Measurements from ENCODE around the gene USP13. TPM values are rescaled to one million over a fixed set of nuclear protein-coding genes. Genes with fewer than 3 reads are reported as not detected.

Gene USP13
- polyA plus RNA-seq, 1 experiment = 15.2 TPM

DNA sequence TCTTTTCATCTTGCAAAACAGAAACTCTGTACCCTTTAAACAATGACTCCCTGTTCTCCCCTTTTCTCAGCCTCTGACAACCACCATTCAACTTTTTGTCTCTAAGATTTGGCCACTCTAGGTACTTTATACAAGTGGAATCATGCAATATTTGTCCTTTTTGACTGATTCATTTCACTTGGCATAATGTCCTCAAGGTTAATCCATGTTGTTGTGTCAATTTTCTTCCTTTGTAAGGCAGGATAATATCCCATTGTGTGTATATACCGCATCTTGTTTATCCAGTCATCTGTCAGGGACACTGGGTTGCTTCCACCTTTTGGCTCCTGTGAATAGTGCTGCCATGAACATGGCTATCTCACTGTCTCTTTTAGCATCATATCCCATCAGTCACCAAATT is 10.3 kb downstream of the USP13 start:
- H3K27ac ChIP-seq (ENCODE audit: low read depth, low read length) = no peak overlapping the region
- DNase-seq (ENCODE audit: low read depth, low spot score) = no peak
- no peak overlapping the region for H3K4me3 ChIP-seq (ENCODE audit: low read depth, low read length)
- no peaks in the 10 kb centered on the region for H3K9me3 ChIP-seq (ENCODE audit: control insufficient read depth, insufficient read depth, low read length)
- TF ChIP-seq, protein P1, sequence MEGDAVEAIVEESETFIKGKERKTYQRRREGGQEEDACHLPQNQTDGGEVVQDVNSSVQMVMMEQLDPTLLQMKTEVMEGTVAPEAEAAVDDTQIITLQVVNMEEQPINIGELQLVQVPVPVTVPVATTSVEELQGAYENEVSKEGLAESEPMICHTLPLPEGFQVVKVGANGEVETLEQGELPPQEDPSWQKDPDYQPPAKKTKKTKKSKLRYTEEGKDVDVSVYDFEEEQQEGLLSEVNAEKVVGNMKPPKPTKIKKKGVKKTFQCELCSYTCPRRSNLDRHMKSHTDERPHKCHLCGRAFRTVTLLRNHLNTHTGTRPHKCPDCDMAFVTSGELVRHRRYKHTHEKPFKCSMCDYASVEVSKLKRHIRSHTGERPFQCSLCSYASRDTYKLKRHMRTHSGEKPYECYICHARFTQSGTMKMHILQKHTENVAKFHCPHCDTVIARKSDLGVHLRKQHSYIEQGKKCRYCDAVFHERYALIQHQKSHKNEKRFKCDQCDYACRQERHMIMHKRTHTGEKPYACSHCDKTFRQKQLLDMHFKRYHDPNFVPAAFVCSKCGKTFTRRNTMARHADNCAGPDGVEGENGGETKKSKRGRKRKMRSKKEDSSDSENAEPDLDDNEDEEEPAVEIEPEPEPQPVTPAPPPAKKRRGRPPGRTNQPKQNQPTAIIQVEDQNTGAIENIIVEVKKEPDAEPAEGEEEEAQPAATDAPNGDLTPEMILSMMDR (IDR thresholded peaks at IDR 0.05; ENCODE audit: low read depth, low read length) = no peak
- H3K27me3 ChIP-seq (ENCODE audit: control insufficient read depth, insufficient read depth, low read length) = no peaks in the 10 kb centered on the region
- ChIA-PET CTCF (no interaction called here), POLR2A (no interaction called here)

DNA sequence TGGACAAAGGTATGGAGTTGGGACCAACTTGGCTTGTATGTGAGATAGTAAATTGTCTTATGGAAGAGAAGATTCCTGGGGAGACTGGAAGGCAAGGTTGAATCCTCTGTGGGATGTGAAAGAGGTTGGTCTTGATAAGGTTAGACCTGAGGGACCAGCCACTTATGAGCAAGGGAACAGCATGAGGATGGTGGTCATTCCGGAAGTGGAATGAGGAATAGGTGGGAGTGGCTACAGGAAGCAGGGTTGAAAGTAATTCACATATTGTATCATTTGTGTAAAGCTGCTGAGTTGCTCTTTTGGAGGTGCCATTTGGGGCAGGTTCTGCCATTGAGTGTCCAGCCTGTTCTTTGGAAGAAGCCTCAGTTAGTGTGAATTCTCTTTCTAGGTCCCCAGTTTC is 13.2 kb downstream of the USP13 start:
- no peak overlapping the region for H3K27ac ChIP-seq (ENCODE audit: low read depth, low read length)
- TF ChIP-seq, protein P1 (IDR thresholded peaks at IDR 0.05; ENCODE audit: low read depth, low read length) = no peak
- H3K4me3 ChIP-seq (ENCODE audit: low read depth, low read length) = no peak overlapping the region
- CTCF ChIA-PET = interaction anchor here (1.6 to 1.8 kb wide), 2 partner anchors 17 to 145 kb away, joined by 3 to 4 read pairs; no protein-coding TSS in a partner anchor
- no peaks in the 10 kb centered on the region for H3K9me3 ChIP-seq (ENCODE audit: control insufficient read depth, insufficient read depth, low read length)
- POLR2A ChIA-PET = no interaction called here
- H3K27me3 ChIP-seq (ENCODE audit: control insufficient read depth, insufficient read depth, low read length) = no peaks in the 10 kb centered on the region
- DNase-seq (ENCODE audit: low read depth, low spot score) = no peak

DNA sequence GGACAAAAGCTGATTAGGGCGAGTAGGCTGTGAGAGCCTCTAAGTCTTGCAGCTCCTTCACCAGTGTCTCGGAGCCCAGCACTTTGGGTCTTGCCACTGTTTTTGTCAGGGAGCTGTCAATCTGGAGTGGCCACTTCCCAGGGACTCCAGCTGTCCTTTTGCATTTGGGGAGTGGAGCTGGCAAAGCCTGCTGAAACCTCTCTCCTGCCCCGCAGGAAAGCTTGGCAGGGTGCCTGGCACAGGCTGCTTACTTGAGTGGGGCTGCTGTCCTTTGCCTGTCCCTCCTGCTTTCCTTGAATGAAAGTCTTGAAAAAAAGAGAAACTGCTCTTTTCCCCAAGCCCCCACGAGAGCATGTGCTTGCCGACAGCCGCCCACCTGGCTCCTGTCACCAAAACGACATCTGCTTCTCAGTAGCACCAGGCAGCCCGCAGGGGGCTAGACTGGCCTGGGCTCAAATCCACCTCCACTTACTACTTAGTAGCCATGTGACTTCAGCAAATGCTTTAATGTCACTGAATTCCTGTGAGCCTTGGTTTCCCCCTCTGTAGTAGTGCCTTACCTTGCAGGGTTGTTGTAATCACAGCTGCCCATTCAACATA is 13.7 kb downstream of the USP13 start:
- Histone ChIP-seq H3K4me3 (ENCODE audit: low read depth, low read length) (no peak overlapping the region), H3K9me3 (ENCODE audit: control insufficient read depth, insufficient read depth, low read length) (no peaks in the 10 kb centered on the region), H3K27me3 (ENCODE audit: control insufficient read depth, insufficient read depth, low read length) (no peaks in the 10 kb centered on the region), H3K27ac (ENCODE audit: low read depth, low read length) (no peak overlapping the region)
- DNase-seq (ENCODE audit: low read depth, low spot score) = no peak
- TF ChIP-seq, protein P1 (IDR thresholded peaks at IDR 0.05; ENCODE audit: low read depth, low read length) = peak; percentile 30; the same call in 1 of the 2 replicates
- ChIA-PET CTCF (interaction anchor here (1.6 to 1.8 kb wide), 2 partner anchors 17 to 145 kb away, joined by 3 to 4 read pairs; no protein-coding TSS in a partner anchor), POLR2A (no interaction called here)

DNA sequence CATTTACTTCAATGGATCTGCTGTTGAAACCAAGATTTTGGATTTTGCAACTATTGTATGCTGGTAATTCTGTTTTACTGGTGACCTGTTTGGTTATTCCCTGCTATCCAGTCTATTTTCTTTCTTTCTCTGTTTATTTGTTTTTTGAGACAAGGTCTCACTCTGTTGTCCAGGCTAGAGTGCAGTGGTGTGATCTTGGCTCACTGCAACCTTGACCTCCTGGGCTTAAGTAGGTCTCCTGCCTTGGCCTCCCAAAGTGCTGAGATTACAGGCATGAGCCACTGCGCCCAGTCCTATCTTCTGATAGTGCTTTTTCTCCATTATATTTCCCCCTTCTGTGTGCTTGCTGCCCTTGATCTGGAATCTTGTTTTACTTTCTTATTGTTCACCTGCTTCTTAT is 15.6 kb downstream of the USP13 start:
- Histone ChIP-seq H3K9me3 (ENCODE audit: control insufficient read depth, insufficient read depth, low read length) (no peaks in the 10 kb centered on the region), H3K27ac (ENCODE audit: low read depth, low read length) (no peak overlapping the region), H3K27me3 (ENCODE audit: control insufficient read depth, insufficient read depth, low read length) (no peaks in the 10 kb centered on the region), H3K4me3 (ENCODE audit: low read depth, low read length) (no peak overlapping the region)
- POLR2A ChIA-PET = no interaction called here
- CTCF ChIA-PET = no interaction called here
- TF ChIP-seq, protein P1 (IDR thresholded peaks at IDR 0.05; ENCODE audit: low read depth, low read length) = no peak
- DNase-seq (ENCODE audit: low read depth, low spot score) = no peak

DNA sequence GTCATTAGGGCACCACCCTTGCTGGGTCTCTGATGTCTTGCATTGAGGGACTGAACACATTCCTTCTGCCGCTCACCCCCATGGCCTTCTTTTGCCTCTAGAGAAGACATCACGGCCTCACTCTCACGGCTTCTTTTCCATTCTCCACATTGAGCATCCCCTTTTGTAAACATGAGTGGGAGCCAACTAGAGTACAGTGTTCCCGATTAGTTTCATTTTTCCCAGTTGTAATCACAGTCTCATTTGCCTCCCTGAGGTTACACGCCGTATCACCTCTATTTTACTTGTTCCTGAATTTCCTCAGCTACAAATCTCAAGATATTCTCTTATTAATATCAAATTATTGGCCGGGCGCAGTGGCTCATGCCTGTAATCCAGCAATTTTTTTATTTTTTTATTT is 17.5 kb downstream of the USP13 start:
- CTCF ChIA-PET = interaction anchor here (0.9 to 1.0 kb wide), 2 partner anchors 10 to 20 kb away, joined by 3 to 4 read pairs; no protein-coding TSS in a partner anchor
- no peak overlapping the region for H3K27ac ChIP-seq (ENCODE audit: low read depth, low read length)
- no peak overlapping the region for H3K4me3 ChIP-seq (ENCODE audit: low read depth, low read length)
- no peaks in the 10 kb centered on the region for H3K9me3 ChIP-seq (ENCODE audit: control insufficient read depth, insufficient read depth, low read length)
- TF ChIP-seq, protein P1 (IDR thresholded peaks at IDR 0.05; ENCODE audit: low read depth, low read length) = no peak
- DNase-seq (ENCODE audit: low read depth, low spot score) = no peak
- H3K27me3 ChIP-seq (ENCODE audit: control insufficient read depth, insufficient read depth, low read length) = no peaks in the 10 kb centered on the region
- POLR2A ChIA-PET = no interaction called here

All from AG04450 (cell line).